OCI-LY1 (cell line): ENCODE measurements around the gene CCR6.

ENCODE experiments used
- H2AFZ ChIP-seq: fragments of 200-600 bp; sonication (generic), shearing (Covaris generic); 2 replicates; pipeline ENCODE4 v1.6.0; 2014; ENCODE audit warnings: antibody characterized with exemption, mild to moderate bottlenecking, low read length
- H3F3A ChIP-seq: fragments of 200-600 bp; sonication (generic), shearing (Covaris generic); 2 replicates; pipeline ENCODE4 v1.6.0; 2014; ENCODE audit warnings: mild to moderate bottlenecking, antibody characterized with exemption, low read length, moderate library complexity; ENCODE audit not compliant: insufficient read depth
- H3K27ac ChIP-seq: fragments of 200-600 bp; sonication (generic); 2 replicates; pipeline ENCODE4 v1.5.1; 2014; ENCODE audit warnings: low read length, mixed run types, mild to moderate bottlenecking, low read depth; ENCODE audit not compliant: poor library complexity, severe bottlenecking
- H3K27me3 ChIP-seq: fragments of 200-600 bp; sonication (generic); 2 replicates; pipeline ENCODE4 v1.6.0; 2014; ENCODE audit warnings: antibody characterized with exemption, mild to moderate bottlenecking, low read length, moderate library complexity; ENCODE audit not compliant: insufficient read depth
- H3K36me3 ChIP-seq: fragments of 200-600 bp; sonication (generic); 2 replicates; pipeline ENCODE4 v1.6.1; 2014; ENCODE audit warnings: mild to moderate bottlenecking, antibody characterized with exemption, low read length, moderate library complexity, mixed read lengths; ENCODE audit not compliant: insufficient read depth
- H3K4me1 ChIP-seq: fragments of 200-600 bp; sonication (generic); 2 replicates; pipeline ENCODE4 v1.5.1; 2014; ENCODE audit warnings: mild to moderate bottlenecking, low read length, moderate library complexity; ENCODE audit not compliant: insufficient read depth, severe bottlenecking
- H3K4me2 ChIP-seq: fragments of 200-600 bp; sonication (generic), shearing (Covaris generic); 2 replicates; pipeline ENCODE4 v1.6.1; 2014; ENCODE audit warnings: low read length
- H3K4me3 ChIP-seq: fragments of 200-600 bp; sonication (generic); 2 replicates; pipeline ENCODE4 v1.5.1; 2014; ENCODE audit warnings: low read length, low read depth, mild to moderate bottlenecking, mixed read lengths; ENCODE audit not compliant: poor library complexity, severe bottlenecking
- H3K79me2 ChIP-seq: fragments of 200-600 bp; shearing (Covaris generic); 2 replicates; pipeline ENCODE4 v1.6.1; 2016; ENCODE audit warnings: mixed run types, low read length, mixed read lengths; ENCODE audit not compliant: insufficient read depth
- H3K9ac ChIP-seq: fragments of 200-600 bp; sonication (generic), shearing (Covaris generic); 2 replicates; pipeline ENCODE4 v1.6.1; 2014; ENCODE audit warnings: mild to moderate bottlenecking, low read length, mixed read lengths
- H3K9me2 ChIP-seq: fragments of 200-600 bp; sonication (generic), shearing (Covaris generic); 2 replicates; pipeline ENCODE4 v1.6.1; 2014; ENCODE audit warnings: low read depth, mild to moderate bottlenecking, low read length, mixed read lengths
- H3K9me3 ChIP-seq: fragments of 200-600 bp; shearing (Covaris generic); 2 replicates; pipeline ENCODE4 v1.6.1; 2014; ENCODE audit warnings: low read length, mixed read lengths
- H4K20me1 ChIP-seq: fragments of 200-600 bp; sonication (generic), shearing (Covaris generic); 2 replicates; pipeline ENCODE4 v1.6.0; 2016; ENCODE audit warnings: mild to moderate bottlenecking, low read length; ENCODE audit not compliant: insufficient read depth
- CTCF ChIP-seq: fragments of 200-600 bp; sonication (generic), shearing (Covaris generic); IDR thresholded peaks from 2 replicates; pipeline ENCODE4 v1.5.1; 2017; ENCODE audit warnings: mild to moderate bottlenecking, antibody characterized with exemption, low read length, moderate library complexity, mixed read lengths
- EZH2 ChIP-seq: fragments of 200-600 bp; sonication (generic), shearing (Covaris generic); IDR thresholded peaks from 2 replicates; pipeline ENCODE4 v1.8.0; 2017; ENCODE audit warnings: borderline replicate concordance, mixed run types, mild to moderate bottlenecking, antibody characterized with exemption, low read length, moderate library complexity, mixed read lengths

Gene CCR6

GRCh38 chr6:167122827-167123657, at the start of gene CCR6:
CCR6 (plus strand) TSS chr6:167123096; CDS start chr6:167136135, 13,039 bp downstream.
- H3K36me3 ChIP-seq: no peaks in the 10 kb centered on the region; the same call in 1 of the 2 replicates

GRCh38 chr6:167073679-167074274, 49.1 kb upstream of the CCR6 start:
- Histone ChIP-seq H3K27ac (no peak overlapping the region), H3K9me3 (peaks cover 5% of the 10 kb centered on the region), H3K79me2 (no peaks in the 10 kb centered on the region), H3K4me3 (no peak overlapping the region), H3K9ac (no peak overlapping the region), H3K4me2 (no peak overlapping the region), H3K4me1 (peaks cover 7% of the 10 kb centered on the region), H4K20me1 (no peaks in the 10 kb centered on the region), H3K36me3 (no peaks in the 10 kb centered on the region), H3K9me2 (no peaks in the 10 kb centered on the region), H2AFZ (no peak overlapping the region), H3F3A (no peaks in the 10 kb centered on the region), H3K27me3 (no peaks in the 10 kb centered on the region)
- no peak for TF ChIP-seq EZH2
- no peak for TF ChIP-seq CTCF

More at GRCh38 chr6:167122827-167123657, at the start of gene CCR6:
- no peaks in the 10 kb centered on the region for H3F3A ChIP-seq
- H3K79me2 ChIP-seq: no peaks in the 10 kb centered on the region
- no peaks in the 10 kb centered on the region for H4K20me1 ChIP-seq
- H2AFZ ChIP-seq: no peak within 1 kb of the TSS
- H3K27me3 ChIP-seq: peaks cover 14% of the 10 kb centered on the region; the same call in 1 of the 2 replicates
- TF ChIP-seq EZH2 (no peak), CTCF (no peak)
- 0 out of 2 replicates have a peak, but pooled peaks cover 2% of the 10 kb centered on the region for H3K9me3 ChIP-seq
- no peaks in the 10 kb centered on the region for H3K9me2 ChIP-seq
- no peak within 1 kb of the TSS for H3K4me3 ChIP-seq
- H3K27ac ChIP-seq: no peak within 1 kb of the TSS
- peaks cover 5% of the 10 kb centered on the region for H3K4me1 ChIP-seq
- no peak within 1 kb of the TSS for H3K9ac ChIP-seq
- no peak within 1 kb of the TSS for H3K4me2 ChIP-seq

- TF ChIP-seq EZH2 (no peak), CTCF (no peak)
- Histone ChIP-seq H3K36me3 (no peaks in the 10 kb centered on the region), H2AFZ (no peak overlapping the region), H3K4me1 (peaks cover 16% of the 10 kb centered on the region), H3K9me3 (peaks cover 5% of the 10 kb centered on the region), H3K4me3 (no peak overlapping the region), H3K9me2 (no peaks in the 10 kb centered on the region), H3K79me2 (no peaks in the 10 kb centered on the region), H3K27ac (no peak overlapping the region), H3K27me3 (no peaks in the 10 kb centered on the region), H4K20me1 (no peaks in the 10 kb centered on the region), H3F3A (no peaks in the 10 kb centered on the region), H3K9ac (no peak overlapping the region), H3K4me2 (no peak overlapping the region)
These were observed 45.5 kb upstream of the CCR6 start for GRCh38 chr6:167077241-167077932.
